GM21825 (cell line): ENCODE measurements around the gene ITPRID2.
"Not testable (repeated sequence)": the region's sequence is repeated elsewhere in the genome, so short reads cannot be mapped to it uniquely, and the experiment has no call there.

Source experiments
- ATAC-seq: cut with Tn5 transposase; IDR thresholded peaks from one replicate; pipeline ENCODE4 v1.9.1; 2021; ENCODE audit warnings: mild to moderate bottlenecking, moderate library complexity; ENCODE audit not compliant: unreplicated experiment

The ITPRID2 gene

GRCh38 chr2:181915102-181915501, 23.6 kb downstream of the ITPRID2 start:
- no peak for ATAC-seq

GRCh38 chr2:181916726-181917718, 25.5 kb downstream of the ITPRID2 start:
- ATAC-seq: no peak

GRCh38 chr2:181918188-181918587, 26.7 kb downstream of the ITPRID2 start:
- ATAC-seq: no peak

- ATAC-seq: no peak
Measured at GRCh38 chr2:181923121-181923520, 31.6 kb downstream of the ITPRID2 start.

GRCh38 chr2:181924336-181924735, 32.8 kb downstream of the ITPRID2 start:
- ATAC-seq: no peak

- no peak for ATAC-seq
Measured at GRCh38 chr2:181934694-181935093, 43.2 kb downstream of the ITPRID2 start.

GRCh38 chr2:181937473-181937872, 45.9 kb downstream of the ITPRID2 start:
- ATAC-seq: no peak

- ATAC-seq: no peak
Measured at GRCh38 chr2:181943411-181944124, 52.0 kb downstream of the ITPRID2 start.

GRCh38 chr2:181944164-181944913, 52.8 kb downstream of the ITPRID2 start:
- ATAC-seq: no peak

- ATAC-seq: no peak
Measured at GRCh38 chr2:181944914-181945291, 53.4 kb downstream of the ITPRID2 start.

GRCh38 chr2:181946444-181947127, 55.1 kb downstream of the ITPRID2 start:
- ATAC-seq: no peak

- ATAC-seq: no peak
Measured at GRCh38 chr2:181947273-181947672, 55.7 kb downstream of the ITPRID2 start.

GRCh38 chr2:181948227-181948626, 56.7 kb downstream of the ITPRID2 start:
- ATAC-seq: no peak

- ATAC-seq: no peak
Measured at GRCh38 chr2:181949047-181949446, 57.5 kb downstream of the ITPRID2 start.

- no peak for ATAC-seq
Measured at GRCh38 chr2:181952404-181953226, 61.1 kb downstream of the ITPRID2 start.

GRCh38 chr2:181953881-181954537, 62.5 kb downstream of the ITPRID2 start:
- no peak for ATAC-seq

- no peak for ATAC-seq
Measured at GRCh38 chr2:181954538-181954883, 63.0 kb downstream of the ITPRID2 start.

GRCh38 chr2:181955010-181955409, 63.5 kb downstream of the ITPRID2 start:
- no peak for ATAC-seq

- ATAC-seq: not testable (repeated sequence)
Measured at GRCh38 chr2:181955866-181956265, 64.3 kb downstream of the ITPRID2 start.
